Measurements from ENCODE around the gene ACER3. TPM values are rescaled to one million over a fixed set of nuclear protein-coding genes. Genes with fewer than 3 reads are reported as not detected.

The ACER3 gene
- total RNA-seq, 1 donor from 2014 or later: 67.2 TPM

- DNase-seq: peak; percentile 63
- no peaks in the 10 kb centered on the region for H3K27me3 ChIP-seq (ENCODE audit: low read depth)
Observed at GRCh38 chr11:76835928-76836612, 24.6 kb upstream of the ACER3 start.

DNA sequence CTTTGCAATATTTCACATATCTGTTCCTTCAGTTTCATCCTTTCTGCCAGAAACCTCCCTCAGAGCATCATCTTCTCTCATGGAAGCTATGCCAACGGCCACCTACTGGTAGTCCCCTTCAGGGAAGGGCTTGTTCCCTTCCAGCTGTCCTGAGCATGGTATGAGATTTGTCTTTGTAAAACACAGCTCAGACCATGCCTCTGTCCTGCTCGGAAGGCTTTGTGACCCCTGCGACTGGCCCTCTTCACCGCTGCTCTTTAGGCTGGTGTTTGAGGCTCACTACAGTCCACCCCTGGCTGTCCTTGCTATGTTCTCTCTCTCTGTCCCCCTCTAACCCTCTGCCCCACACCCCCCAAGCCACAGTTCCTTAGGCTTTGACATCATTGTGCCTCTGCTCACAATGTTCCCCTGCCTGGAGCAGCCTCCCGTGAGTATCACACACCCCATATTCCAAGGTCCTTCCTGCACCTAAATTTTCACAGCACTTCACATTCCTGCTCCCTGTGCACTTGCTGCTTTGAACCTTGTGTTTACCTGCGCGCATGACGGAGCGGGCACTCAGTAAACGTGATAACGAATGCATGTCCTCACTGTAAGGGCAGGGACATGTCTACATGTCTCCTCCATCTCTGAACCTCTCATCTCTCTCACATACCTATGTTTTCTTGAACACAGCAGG lies 24.0 kb upstream of the ACER3 start:
- DNase-seq (no peak), ATAC-seq (peak; percentile 53 to 73)
- intact Hi-C loops (cut with DNase I): no loop called here
- no peak for TF ChIP-seq CTCF (IDR thresholded peaks at IDR 0.05)
- Histone ChIP-seq H3K36me3 (no peaks in the 10 kb centered on the region), H3K9me3 (no peaks in the 10 kb centered on the region), H3K4me1 (peaks cover 70% of the 10 kb centered on the region), H3K27me3 (ENCODE audit: low read depth) (no peaks in the 10 kb centered on the region), H3K27ac (peak overlapping the region; percentile 73), H3K4me3 (no peak overlapping the region)

More at GRCh38 chr11:76835928-76836612, 24.6 kb upstream of the ACER3 start:
- H3K9me3 ChIP-seq: no peaks in the 10 kb centered on the region
- H3K4me3 ChIP-seq: no peak overlapping the region
- peak overlapping the region; percentile 73 for H3K27ac ChIP-seq
- ATAC-seq: peak; percentile 80 to 84
- H3K4me1 ChIP-seq: peaks cover 74% of the 10 kb centered on the region
- intact Hi-C loops (cut with DNase I): no loop called here
- TF ChIP-seq CTCF (IDR thresholded peaks at IDR 0.05): no peak
- H3K36me3 ChIP-seq: no peaks in the 10 kb centered on the region

- DNase-seq: no peak
- peaks cover 66% of the 10 kb centered on the region for H3K4me1 ChIP-seq
- H3K27me3 ChIP-seq (ENCODE audit: low read depth): no peaks in the 10 kb centered on the region
- H3K4me3 ChIP-seq: no peak overlapping the region
- no peaks in the 10 kb centered on the region for H3K9me3 ChIP-seq
- intact Hi-C loops (cut with DNase I): no loop called here
- peak overlapping the region; percentile 31 for H3K27ac ChIP-seq
- no peak for TF ChIP-seq CTCF (IDR thresholded peaks at IDR 0.05)
- no peaks in the 10 kb centered on the region for H3K36me3 ChIP-seq
- ATAC-seq: no peak
Observed at GRCh38 chr11:76837696-76838677, 22.7 kb upstream of the ACER3 start.

- Histone ChIP-seq H3K36me3 (no peaks in the 10 kb centered on the region), H3K9me3 (no peaks in the 10 kb centered on the region), H3K4me1 (peaks cover 59% of the 10 kb centered on the region), H3K27me3 (ENCODE audit: low read depth) (no peaks in the 10 kb centered on the region), H3K27ac (peak overlapping the region; percentile 31), H3K4me3 (no peak overlapping the region)
- DNase-seq (no peak), ATAC-seq (no peak)
- intact Hi-C loops (cut with DNase I): no loop called here
- TF ChIP-seq CTCF (IDR thresholded peaks at IDR 0.05): no peak
Observed at GRCh38 chr11:76838678-76839068, 22.0 kb upstream of the ACER3 start.

DNA sequence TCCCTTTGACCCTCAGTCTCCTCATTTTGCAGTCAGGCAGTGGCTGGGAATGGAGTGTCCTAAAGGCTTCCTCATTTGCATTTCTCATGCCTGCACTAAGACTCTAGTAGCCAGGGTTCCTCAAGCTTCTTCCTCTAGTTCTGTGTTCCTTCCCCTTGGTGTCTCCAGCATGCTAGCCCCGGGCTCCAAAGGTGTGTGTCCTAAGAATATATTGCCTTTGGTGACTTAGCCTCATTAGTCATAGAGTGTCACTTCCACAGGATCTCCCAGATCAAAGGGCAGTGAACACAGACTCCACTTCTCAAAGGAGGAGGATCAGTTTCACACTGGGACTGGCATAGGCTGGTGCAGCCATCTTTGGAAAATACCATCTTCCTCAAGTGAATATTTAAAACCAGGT lies 21.4 kb upstream of the ACER3 start:
- Histone ChIP-seq H3K9me3 (no peaks in the 10 kb centered on the region), H3K4me1 (peaks cover 52% of the 10 kb centered on the region), H3K27ac (peak overlapping the region; percentile 31), H3K4me3 (no peak overlapping the region), H3K36me3 (no peaks in the 10 kb centered on the region), H3K27me3 (ENCODE audit: low read depth) (no peaks in the 10 kb centered on the region)
- no peak for TF ChIP-seq CTCF (IDR thresholded peaks at IDR 0.05)
- DNase-seq: no peak
- ATAC-seq: peak in 1 of 2 donors; percentile 16
- intact Hi-C loops (cut with DNase I): no loop called here
